ENCODE results near the gene EIF5. TPM values are rescaled to one million over a fixed set of nuclear protein-coding genes. Genes with fewer than 3 reads are reported as not detected.

The EIF5 gene
- total and polyA plus RNA-seq, 2 of the 4 experiments (the other 2 are of a cell fraction), result 181 to 241 TPM

GRCh38 chr14:103366741-103367140, 32.7 kb downstream of the EIF5 start:
- Histone ChIP-seq H3K79me1 (ENCODE audit: low read depth in 1 of 2, low read length in 2 of 2) (peaks cover 0 to under 1% of the 10 kb centered on the region in 2 experiments; a peak in 1 of 4 replicates), H4K20me1 (ENCODE audit: insufficient read depth, low read length) (no peaks in the 10 kb centered on the region), H3K4ac (ENCODE audit: low read depth, low read length) (no peak overlapping the region), H3K14ac (replicated peaks; ENCODE audit: low read depth, low read length) (no peak overlapping the region), H3K56ac (ENCODE audit: extremely low read depth, insufficient read depth, low read length) (no peak overlapping the region), H2BK5ac (ENCODE audit: low read depth, low read length, poor library complexity, severe bottlenecking) (no peak overlapping the region), H3K23ac (ENCODE audit: low read depth, low read length) (no peak overlapping the region), H3K27me3 (ENCODE audit: control insufficient read depth, insufficient read depth, low read length) (no peaks in the 10 kb centered on the region), H3K9me1 (ENCODE audit: insufficient read depth, low read length) (0 out of 2 replicates have a peak, but pooled peaks cover under 1% of the 10 kb centered on the region), H2AFZ (replicated peaks; ENCODE audit: low read length, poor library complexity) (no peak overlapping the region), H3K4me1 (ENCODE audit: control insufficient read depth, insufficient read depth, low read length) (peaks cover 5% of the 10 kb centered on the region; the same call in 1 of the 2 replicates), H4K8ac (ENCODE audit: low read depth in 2 of 2, low read length in 2 of 2) (no peak overlapping the region), H2BK20ac (ENCODE audit: low read depth, low read length) (0 out of 2 replicates have a peak overlapping the region, but pooled peaks have one; percentile 9), H4K91ac (ENCODE audit: insufficient read depth, low read depth, low read length) (no peak overlapping the region), H3K18ac (ENCODE audit: low read depth, low read length) (no peak overlapping the region), H3K4me2 (ENCODE audit: low read depth, low read length) (no peak overlapping the region), H3K36me3 (ENCODE audit: control insufficient read depth, insufficient read depth, low read length) (no peaks in the 10 kb centered on the region), H3K9ac (ENCODE audit: low read depth, low read length) (no peak overlapping the region), H2AK9ac (replicated peaks; ENCODE audit: low read depth, low read length, poor library complexity) (no peak overlapping the region), H3K9me3 (ENCODE audit: control insufficient read depth, insufficient read depth, low read length) (peaks cover 6% of the 10 kb centered on the region), H3K4me3 (ENCODE audit: insufficient read depth, low read depth, low read length) (no peak overlapping the region), H2BK120ac (ENCODE audit: low read depth, low read length) (peak overlapping the region; percentile 31; the same call in 1 of the 2 replicates), H3K27ac (ENCODE audit: insufficient read depth, low read length) (no peak overlapping the region), H2BK15ac (ENCODE audit: low read depth, low read length) (no peak overlapping the region; the same call in 2 of the 3 replicates), H2AK5ac (ENCODE audit: low read depth, low read length) (no peak overlapping the region), H4K5ac (ENCODE audit: low read depth, low read length) (no peak overlapping the region)
- dilution Hi-C loops (cut with HindIII; ENCODE audit: low sequenced_read_pairs, unreplicated experiment), result no loop called here
- in situ Hi-C loops (cut with MboI; ENCODE audit: low sequenced_read_pairs), result no loop called here
- ChIA-PET POLR2A (ENCODE audit: unreplicated experiment) (no interaction called here), CTCF (interaction anchor here (0.6 kb wide), 1 partner anchor 15 kb away, joined by 4 read pairs; no protein-coding TSS in a partner anchor)
- TF ChIP-seq CHD1 (IDR thresholded peaks at IDR 0.05; ENCODE audit: low read depth, low read length) (no peak), POLR2A (IDR thresholded peaks at IDR 0.05; ENCODE audit: low read depth, low read length) (no peak)
- ATAC-seq (ENCODE audit: low read depth) (no peak), DNase-seq (no peak)
- BruUV-seq (replicated peaks), result no TSS peak
- intact Hi-C loops (cut with micrococcal nuclease), result no loop called here
- 80% methylated on average over 2 of the region's 6 CpGs; no CpG with 5 or more reads in 1 of the 2 experiments for WGBS, 2 experiments (ENCODE audit: extremely low coverage in 2 of 2, insufficient read length in 1 of 2)
